ENCODE data around the gene RTEL1. TPM values are rescaled to one million over a fixed set of nuclear protein-coding genes. Genes with fewer than 3 reads are reported as not detected.
A peak's percentile ranks its signal among the peaks of the same experiment; 100 is the strongest.
"Not testable (repeated sequence)": the region's sequence is repeated elsewhere in the genome, so short reads cannot be mapped to it uniquely, and the experiment has no call there.

RTEL1 gene
- polyA plus RNA-seq, 3 donors, result 12.8 to 15.9 (median 13.8) TPM

GRCh38 chr20:63626424-63627128 is 31.5 kb upstream of the RTEL1 start, which contains the start of gene GMEB2:
Gene GMEB2, minus strand, starts transcription at chr20:63627101. Its CDS starts 7,704 bp downstream, at chr20:63619397.
- DNase-seq (ENCODE audit: low read depth in 3 of 3, low spot score in 2 of 3), result peak in 1 of 3 donors; percentile 47

GRCh38 chr20:63627129-63627750 is 30.9 kb upstream of the RTEL1 start:
- peak in 1 of 3 donors; percentile 83 for DNase-seq (ENCODE audit: low read depth in 3 of 3, low spot score in 2 of 3)

- no peak for DNase-seq (ENCODE audit: low read depth in 3 of 3, low spot score in 2 of 3)
These were observed 30.3 kb upstream of the RTEL1 start for GRCh38 chr20:63627751-63628245.

- DNase-seq (ENCODE audit: low read depth in 3 of 3, low spot score in 2 of 3), result no peak
These were observed 29.7 kb upstream of the RTEL1 start for GRCh38 chr20:63628246-63628975.

GRCh38 chr20:63630956-63631355 is 27.2 kb upstream of the RTEL1 start:
- not testable (repeated sequence) for DNase-seq (ENCODE audit: low read depth in 3 of 3, low spot score in 2 of 3)

GRCh38 chr20:63631426-63631825 is 26.7 kb upstream of the RTEL1 start:
- not testable (repeated sequence) for DNase-seq (ENCODE audit: low read depth in 3 of 3, low spot score in 2 of 3)

GRCh38 chr20:63633732-63634131 is 24.4 kb upstream of the RTEL1 start:
- DNase-seq (ENCODE audit: low read depth in 3 of 3, low spot score in 2 of 3), result no peak

- DNase-seq (ENCODE audit: low read depth in 3 of 3, low spot score in 2 of 3), result no peak
These were observed 22.5 kb upstream of the RTEL1 start for GRCh38 chr20:63635431-63636141.

GRCh38 chr20:63636752-63637628 is 21.1 kb upstream of the RTEL1 start:
- DNase-seq (ENCODE audit: low read depth in 3 of 3, low spot score in 2 of 3), result no peak

GRCh38 chr20:63639093-63639975 is 18.8 kb upstream of the RTEL1 start:
- DNase-seq (ENCODE audit: low read depth in 3 of 3, low spot score in 2 of 3), result no peak

- no peak for DNase-seq (ENCODE audit: low read depth in 3 of 3, low spot score in 2 of 3)
These were observed 18.0 kb upstream of the RTEL1 start for GRCh38 chr20:63640086-63640485.

GRCh38 chr20:63640686-63641085 is 17.4 kb upstream of the RTEL1 start:
- DNase-seq (ENCODE audit: low read depth in 3 of 3, low spot score in 2 of 3), result not testable (repeated sequence)

GRCh38 chr20:63641146-63641791 is 16.8 kb upstream of the RTEL1 start:
- no peak for DNase-seq (ENCODE audit: low read depth in 3 of 3, low spot score in 2 of 3)

- DNase-seq (ENCODE audit: low read depth in 3 of 3, low spot score in 2 of 3), result no peak
These were observed 16.2 kb upstream of the RTEL1 start for GRCh38 chr20:63641792-63642523.

- DNase-seq (ENCODE audit: low read depth in 3 of 3, low spot score in 2 of 3), result no peak
These were observed 15.4 kb upstream of the RTEL1 start for GRCh38 chr20:63642527-63643247.

- DNase-seq (ENCODE audit: low read depth in 3 of 3, low spot score in 2 of 3), result no peak
These were observed 14.6 kb upstream of the RTEL1 start for GRCh38 chr20:63643499-63643898.

- no peak for DNase-seq (ENCODE audit: low read depth in 3 of 3, low spot score in 2 of 3)
These were observed 14.2 kb upstream of the RTEL1 start for GRCh38 chr20:63643946-63644345.

All from right renal cortex interstitium (tissue), 3 donors.